NCI-H82 treated with DMSO at 0.1 percent for 48 hours (cell line): ENCODE results near the gene INTS13.
"Not testable (repeated sequence)": the region's sequence is repeated elsewhere in the genome, so short reads cannot be mapped to it uniquely, and the experiment has no call there.

Source experiments
- DNase-seq: peaks from one replicate; lab custom pipeline; 2025; ENCODE audit not compliant: unreplicated experiment; lab: John Stamatoyannopoulos, UW

The INTS13 gene

DNA sequence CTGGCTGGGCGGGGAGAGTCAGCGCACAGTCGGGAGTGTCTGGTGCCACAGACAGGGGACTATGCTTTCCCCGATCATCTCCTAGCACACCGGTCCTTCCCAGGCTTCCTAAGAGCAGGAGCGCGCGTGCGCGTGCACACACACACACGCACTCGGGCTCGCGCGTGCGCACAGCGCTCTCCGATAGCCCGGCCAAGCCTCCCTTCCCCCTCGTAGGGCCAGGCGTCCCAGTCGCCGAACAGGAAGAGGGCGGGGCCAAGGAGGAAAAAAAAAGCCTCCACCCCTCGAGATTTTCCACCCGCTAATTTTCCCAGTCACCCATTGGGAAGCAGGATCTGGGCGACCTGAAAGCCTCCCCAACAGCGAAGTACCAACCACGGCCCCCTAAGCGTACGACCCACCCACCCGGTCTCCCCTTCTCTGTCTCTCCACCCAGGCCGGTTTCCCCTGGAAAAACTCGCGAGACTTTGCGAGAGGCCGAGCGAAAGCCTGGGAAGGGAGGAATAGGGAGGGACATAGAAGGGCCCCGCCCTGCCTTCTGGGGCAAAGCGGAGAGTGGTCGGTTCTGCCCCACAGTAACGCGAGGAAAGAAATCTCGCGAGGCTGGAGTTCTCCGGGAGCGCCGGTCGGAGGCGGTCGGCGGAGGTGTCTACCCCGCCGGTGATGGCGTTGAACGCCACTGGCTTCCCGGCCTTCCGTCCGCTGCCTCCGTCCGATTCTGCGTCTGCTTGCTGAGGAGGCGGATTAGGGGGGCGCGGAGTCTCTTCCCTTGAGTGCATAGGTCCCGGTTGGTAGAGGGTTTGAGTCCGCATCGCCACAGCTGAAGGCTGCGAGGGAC, at the start of gene INTS13, which contains the start of gene FGFR1OP2:
Gene INTS13 (minus strand): TSS at position 119 of the 838 bp plus-strand sequence. CDS start 1,178 bp downstream, outside the sequence.
Gene FGFR1OP2 (plus strand): TSS at position 608 of the 838 bp plus-strand sequence. CDS start 15,689 bp downstream, outside the sequence.
- peak; percentile 98 for DNase-seq

DNA sequence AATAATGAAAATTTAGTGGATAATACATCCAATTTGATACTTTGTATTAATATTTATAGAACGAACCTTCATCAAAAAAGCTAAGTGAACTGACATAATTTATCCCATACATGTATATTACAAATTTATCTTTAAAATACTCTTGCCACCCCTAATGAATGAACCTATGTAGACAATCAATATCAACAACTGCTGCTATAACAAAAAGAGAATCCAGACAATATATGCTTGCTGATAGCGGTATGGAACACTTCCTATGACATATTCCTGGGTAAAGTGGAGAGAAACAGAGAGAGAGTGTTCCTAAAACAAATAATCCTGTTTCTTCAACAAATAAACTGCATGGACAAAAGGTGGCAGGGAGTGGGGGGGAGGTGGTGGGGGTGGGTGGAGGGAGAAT, 45.1 kb upstream of the INTS13 start:
- no peak for DNase-seq

DNA sequence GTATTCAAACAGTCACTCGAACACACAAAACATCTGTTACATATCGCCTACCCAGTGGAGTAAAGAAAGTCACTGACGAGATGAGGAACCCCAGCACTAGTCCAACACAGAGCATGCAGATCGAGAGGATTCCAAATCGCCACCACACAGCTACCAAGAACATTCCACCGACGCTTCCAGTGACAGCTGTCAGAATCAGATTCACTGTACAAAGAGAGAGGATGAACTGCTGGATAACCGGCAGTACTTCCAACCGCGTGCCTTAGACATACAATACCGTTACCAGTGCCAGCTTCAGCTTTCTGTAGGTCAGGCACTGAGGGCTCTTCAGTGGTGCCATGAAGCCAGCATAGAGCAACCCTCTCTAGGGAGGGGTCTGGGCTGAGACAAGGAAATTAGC, 42.0 kb upstream of the INTS13 start:
- peak; percentile 92 for DNase-seq

DNA sequence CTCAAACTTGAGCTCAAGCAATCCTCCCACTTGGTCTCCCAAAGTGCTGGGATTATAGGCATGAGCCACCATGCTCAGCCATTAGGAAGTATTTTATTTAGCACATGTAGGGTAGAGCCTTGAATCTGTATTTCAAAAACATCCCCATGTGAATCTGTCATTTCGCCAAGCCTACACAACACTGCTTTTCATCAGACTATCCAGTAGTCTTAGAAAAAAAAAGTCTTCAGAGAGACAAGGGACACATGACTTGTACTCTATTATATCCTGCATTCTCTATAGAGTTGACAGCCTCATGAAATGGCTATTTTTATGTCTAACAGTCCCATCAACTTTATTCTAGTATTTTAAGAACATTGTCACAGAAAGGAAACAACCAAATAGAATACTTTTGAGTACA, 41.0 kb upstream of the INTS13 start:
- DNase-seq = no peak

- DNase-seq = no peak
These were observed 38.9 kb upstream of the INTS13 start for GRCh38 chr12:26976687-26977086.

DNA sequence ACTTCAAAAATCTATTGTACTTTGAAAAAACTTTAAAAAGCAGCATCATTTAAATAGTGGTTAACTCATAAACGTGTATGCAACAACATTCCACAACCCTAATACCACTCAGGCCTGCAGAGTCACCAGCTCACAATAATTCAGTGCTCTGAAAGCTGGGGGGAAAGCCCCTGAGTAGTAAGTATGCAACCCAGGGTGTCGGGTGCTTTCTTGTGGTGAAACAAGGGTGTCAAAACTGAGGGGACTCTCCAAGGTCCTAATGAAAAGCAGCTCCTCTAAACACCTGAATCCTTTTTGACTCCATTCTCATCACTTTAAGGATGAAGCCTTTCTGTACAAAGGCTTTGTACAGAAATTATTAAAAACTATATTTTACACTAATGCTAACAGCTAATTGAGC, 34.2 kb upstream of the INTS13 start:
- DNase-seq = no peak

- DNase-seq = no peak
These were observed 32.4 kb upstream of the INTS13 start for GRCh38 chr12:26970136-26970535.

- DNase-seq = no peak
These were observed 29.1 kb upstream of the INTS13 start for GRCh38 chr12:26966842-26967241.

DNA sequence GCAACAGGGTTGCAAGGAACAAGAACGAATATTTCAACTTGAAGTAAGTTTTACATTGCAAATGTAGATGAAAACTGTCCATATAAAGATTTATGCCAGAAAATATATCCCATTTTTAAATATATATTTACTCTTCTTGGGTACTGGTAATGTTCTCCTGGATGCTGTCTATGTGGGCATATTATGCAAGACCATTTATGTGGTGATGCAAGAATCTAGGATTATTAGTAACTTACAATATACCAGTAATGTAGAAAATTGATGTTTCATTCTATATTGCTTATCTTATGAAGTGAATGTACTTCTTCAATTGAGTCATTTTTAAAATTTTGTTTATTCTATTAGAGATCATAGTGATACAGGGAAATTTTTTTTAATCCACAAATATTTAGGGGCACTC, 25.6 kb upstream of the INTS13 start:
- DNase-seq = no peak

GRCh38 chr12:26961803-26962202, 24.0 kb upstream of the INTS13 start:
- no peak for DNase-seq

- not testable (repeated sequence) for DNase-seq
These were observed 23.6 kb upstream of the INTS13 start for GRCh38 chr12:26961391-26961790.

- DNase-seq = no peak
These were observed 16.2 kb upstream of the INTS13 start for GRCh38 chr12:26954027-26954426.

DNA sequence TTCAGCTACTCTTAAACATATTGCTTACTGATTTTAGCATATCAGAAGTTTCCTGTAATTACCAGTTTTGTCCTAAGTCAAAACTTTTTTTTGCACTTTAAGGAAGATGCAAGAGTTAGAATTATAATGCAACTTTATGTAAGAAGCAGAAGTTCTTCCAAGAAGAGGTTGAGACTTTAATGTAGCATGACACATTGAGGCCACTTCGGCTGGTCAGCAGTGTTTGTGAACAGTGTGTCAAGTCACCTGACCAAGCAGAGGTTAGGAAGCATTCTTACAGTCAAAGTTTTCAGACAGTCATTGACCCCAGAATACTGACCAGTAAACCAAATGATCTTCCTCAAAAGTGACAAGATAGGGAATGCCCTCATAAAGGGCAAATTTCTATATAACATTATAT, 15.7 kb upstream of the INTS13 start:
- DNase-seq = no peak

GRCh38 chr12:26948309-26948708, 10.5 kb upstream of the INTS13 start:
- DNase-seq = no peak

- no peak for DNase-seq
These were observed 3.4 kb upstream of the INTS13 start for GRCh38 chr12:26941215-26941594.

DNA sequence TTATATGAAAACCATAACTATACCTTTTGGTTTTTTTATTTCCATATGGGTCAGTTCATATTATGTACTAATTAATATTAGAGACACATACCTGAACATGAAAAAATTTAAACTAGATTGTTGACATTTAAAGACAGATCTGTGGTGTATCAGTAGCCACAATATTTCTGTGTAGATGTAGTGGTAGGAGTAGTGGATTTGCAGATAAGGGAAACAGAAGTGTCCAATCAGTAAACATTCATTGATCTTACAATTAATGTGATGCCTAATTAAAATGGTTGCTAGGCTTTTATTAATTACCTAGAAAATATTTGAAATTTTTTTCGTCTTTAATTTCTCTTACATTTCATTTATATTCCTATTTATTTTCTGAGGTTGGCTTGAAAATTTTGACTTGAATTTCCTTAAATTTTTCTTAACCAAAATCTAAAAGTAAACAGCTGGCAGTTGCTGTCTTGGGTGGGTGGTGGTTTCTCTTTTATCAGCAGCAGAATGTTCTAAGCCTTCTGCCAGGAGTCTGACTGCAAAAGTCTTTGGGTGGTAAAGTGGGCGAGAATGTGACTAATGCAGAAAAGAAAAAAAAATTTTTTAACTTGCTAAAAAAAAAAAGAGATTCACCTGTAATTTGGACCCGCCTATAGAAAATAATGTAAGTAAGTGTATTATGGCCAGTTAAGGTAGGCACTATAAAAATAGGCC, 2.9 kb upstream of the INTS13 start:
- DNase-seq = no peak

- DNase-seq = no peak
These were observed 2.2 kb upstream of the INTS13 start for GRCh38 chr12:26939953-26940352.

DNA sequence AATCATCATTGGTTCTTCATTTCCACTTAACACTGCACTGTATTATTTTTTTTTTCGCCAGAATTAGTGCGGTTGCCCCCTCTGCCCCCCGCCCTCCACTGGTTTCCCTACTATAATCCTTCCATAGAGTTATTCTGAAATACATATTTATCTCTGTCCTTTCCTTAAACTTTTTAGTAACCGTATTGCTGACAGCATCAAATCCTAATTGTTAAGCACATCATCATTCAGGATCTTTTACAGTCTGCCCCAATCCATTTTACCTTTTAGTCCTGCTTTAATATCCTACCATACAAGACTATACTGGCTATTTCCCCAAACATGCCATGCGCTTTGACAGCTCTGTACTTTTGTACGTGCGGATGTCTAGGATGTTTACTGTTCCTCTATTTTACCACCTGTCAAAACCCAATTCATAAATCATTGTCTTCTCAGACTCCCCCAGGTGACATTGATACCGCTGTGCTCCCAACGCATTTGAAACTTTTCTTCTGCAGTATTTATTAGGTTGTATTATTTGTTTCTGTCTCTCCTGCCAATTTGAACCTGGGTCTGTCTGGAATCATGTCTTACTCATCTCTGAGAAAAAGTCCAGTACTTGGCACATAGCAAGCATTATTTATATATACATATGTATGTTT, 1.5 kb upstream of the INTS13 start:
- no peak for DNase-seq

- DNase-seq = peak; percentile 21
These were observed 901 bp upstream of the INTS13 start for GRCh38 chr12:26938701-26939062.

DNA sequence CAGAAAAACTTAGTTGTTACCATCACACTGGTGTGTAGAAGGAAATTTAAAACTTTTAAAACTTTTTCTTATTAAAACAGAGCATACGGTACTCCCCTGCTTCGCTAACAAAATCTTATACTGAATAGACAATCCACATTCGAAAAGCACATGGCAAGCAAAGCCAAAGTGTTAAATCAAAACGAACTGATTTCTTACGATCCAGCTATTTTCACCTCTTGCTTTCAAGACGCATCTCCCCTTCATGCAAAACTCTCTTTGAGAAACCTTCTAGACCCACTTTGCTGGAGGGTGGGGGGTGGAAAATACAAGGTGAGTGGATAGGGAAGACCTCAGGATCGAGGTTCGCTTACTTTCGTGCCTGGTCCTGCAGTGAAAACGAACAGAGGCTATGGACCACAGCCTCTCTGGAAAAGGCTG, 328 bp downstream of the INTS13 start:
- DNase-seq = no peak

GRCh38 chr12:26936559-26937442, 980 bp downstream of the INTS13 start:
- no peak for DNase-seq
